Activated effector memory CD4-positive, alpha-beta T cell treated with anti-CD3 and anti-CD28 coated beads, Interleukin-2, amount 50 U/mL, for 16 hours (primary cell): ENCODE results near the gene SIPA1.
A peak's percentile ranks its signal among the peaks of the same experiment; 100 is the strongest.
"Not testable (repeated sequence)": the region's sequence is repeated elsewhere in the genome, so short reads cannot be mapped to it uniquely, and the experiment has no call there.

Experiments
- DNase-seq: peaks from one replicate; pipeline ENCODE4 v3.0.0-alpha.2; 2020

Gene SIPA1

DNA sequence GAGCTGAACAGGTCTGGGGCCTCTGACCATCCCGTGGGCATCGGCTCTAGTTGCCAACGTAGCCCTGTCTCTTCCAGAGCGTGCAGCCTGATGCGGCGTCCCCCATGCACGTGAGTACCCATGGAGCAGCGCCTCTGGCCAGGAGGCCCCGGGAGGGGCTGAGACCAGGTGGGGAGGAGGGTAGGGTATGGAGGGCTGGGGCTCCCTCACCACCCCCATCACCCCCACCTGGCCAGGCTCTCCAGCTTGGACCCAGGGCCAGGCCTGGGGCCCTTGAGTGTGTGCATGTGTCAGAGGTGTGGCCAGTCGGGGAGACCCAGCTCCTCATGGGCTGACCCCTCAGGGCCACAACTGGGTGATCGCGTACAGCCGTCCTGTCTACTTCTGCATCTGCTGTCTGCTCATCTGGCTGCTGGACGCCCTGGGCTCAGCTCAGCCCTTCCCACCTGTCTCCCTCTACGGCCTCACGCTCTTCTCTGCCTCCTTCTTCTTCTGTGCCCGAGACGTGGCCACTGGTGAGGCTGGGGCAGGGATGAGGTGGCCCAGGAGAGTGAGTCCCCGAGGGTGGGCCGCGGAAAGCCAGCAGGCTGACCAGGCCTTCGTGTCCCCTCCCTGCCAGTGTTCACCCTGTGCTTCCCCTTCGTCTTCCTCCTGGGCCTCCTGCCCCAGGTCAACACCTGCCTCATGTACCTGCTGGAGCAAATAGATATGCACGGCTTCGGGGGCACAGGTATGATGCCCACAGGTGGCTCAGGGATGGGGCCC lies 13.9 kb upstream of the SIPA1 start:
- DNase-seq = no peak

DNA sequence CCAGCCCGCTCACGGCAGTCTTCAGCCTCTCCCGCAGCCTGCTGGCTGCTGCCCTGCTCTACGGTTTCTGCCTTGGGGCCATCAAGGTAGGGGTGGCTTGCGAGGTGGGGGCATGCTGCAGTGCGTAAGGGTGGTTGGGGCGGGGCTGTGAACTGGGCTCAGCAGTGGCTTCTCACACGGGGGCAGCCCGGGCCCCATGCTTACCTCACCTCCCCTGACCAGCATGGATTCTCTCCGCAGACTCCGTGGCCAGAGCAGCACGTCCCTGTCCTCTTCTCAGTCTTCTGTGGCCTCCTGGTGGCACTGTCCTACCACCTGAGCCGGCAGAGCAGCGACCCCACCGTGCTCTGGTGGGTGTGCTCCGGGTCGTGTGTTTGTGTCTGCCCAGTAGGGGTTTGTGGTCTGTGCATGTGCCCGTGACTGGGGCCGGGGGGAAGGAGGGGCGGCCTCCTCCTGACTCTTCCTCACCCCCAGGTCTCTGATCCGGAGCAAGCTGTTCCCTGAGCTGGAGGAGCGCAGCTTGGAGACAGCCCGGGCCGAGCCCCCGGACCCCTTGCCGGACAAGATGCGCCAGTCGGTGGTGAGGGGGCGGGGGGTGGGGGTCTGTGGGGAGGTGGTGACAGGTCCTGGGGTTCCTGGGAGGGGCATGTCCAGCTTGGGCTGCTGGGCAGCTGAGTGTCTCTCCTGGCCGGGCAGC lies 12.8 kb upstream of the SIPA1 start:
- no peak for DNase-seq

DNA sequence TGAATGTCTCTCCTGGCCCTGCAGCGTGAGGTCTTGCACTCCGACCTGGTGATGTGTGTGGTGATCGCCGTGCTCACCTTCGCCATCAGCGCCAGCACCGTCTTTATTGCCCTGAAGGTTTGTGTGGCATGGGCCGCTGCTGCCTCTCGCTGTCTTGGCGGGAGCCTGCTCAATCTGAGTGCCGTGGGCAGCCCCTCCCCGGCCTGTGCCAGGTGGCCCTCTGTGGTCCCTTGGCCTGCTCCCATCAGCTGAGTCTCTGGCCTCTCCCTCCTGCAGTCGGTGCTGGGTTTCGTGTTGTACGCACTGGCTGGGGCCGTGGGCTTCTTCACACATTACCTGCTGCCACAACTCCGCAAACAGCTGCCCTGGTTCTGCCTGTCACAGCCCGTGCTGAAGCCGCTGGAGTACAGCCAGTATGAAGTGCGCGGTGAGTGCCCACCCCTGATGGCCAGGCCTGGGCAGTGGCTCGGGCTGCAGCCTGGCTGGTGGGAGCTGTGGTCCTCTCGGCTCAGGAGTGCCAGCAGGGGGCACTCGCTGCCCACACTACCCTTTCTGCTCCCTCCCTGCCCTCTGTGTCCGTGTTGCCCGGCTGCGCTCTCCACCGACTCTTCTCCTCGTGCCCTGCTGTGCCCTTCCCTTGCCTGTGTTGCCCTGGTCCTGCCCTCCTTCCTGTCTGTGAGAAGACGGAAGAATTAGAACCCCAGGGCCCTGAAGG lies 12.1 kb upstream of the SIPA1 start:
- peak; percentile 81 for DNase-seq

DNA sequence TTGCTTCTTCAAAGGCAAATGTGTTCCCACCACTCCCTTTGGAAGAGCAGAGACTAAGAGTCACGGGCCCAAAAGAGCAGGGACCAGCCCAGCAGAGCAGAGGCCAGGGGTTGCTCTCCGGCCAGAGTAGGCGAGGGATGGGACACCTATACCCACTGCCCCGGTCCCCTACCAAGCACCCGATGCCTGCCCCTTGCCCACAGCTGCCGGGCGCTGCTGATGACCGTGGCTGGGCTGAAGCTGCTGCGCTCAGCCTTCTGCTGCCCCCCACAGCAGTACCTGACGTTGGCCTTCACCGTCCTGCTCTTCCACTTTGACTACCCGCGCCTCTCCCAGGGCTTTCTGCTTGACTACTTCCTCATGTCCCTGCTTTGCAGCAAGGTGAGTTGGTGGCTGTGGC lies 10.7 kb upstream of the SIPA1 start:
- no peak for DNase-seq

DNA sequence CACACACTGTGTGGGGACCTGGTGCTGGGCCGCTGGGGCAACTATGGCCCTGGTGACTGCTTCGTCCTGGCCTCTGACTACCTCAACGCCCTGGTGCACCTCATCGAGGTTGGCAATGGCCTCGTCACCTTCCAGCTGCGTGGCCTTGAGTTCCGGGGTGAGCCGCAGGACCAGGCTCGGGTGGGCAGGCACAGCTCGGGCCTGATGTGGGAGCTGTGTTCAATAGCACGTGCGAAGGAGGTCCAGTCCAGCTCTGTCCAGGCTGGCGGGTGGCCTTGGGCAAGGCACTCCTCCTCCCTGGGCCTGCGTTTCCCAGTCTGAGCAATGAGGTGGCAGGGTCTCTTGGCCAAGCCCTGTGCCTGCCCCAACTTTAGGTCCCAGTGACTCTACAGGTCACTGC lies 8.3 kb upstream of the SIPA1 start:
- no peak for DNase-seq

DNA sequence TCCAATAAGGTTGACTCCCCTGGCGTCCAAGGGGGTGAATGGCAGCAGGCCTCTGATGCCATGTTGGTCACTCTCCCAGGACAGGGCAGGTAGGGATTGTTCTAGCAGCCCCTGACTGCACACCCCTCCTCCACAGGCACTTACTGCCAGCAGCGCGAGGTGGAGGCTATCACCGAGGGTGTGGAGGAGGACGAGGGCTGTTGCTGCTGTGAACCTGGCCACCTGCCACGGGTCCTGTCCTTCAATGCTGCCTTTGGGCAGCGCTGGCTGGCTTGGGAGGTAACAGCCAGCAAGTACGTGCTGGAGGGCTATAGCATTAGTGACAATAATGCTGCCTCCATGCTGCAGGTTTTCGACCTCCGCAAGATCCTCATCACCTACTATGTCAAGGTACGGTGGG lies 7.7 kb upstream of the SIPA1 start:
- DNase-seq = no peak

DNA sequence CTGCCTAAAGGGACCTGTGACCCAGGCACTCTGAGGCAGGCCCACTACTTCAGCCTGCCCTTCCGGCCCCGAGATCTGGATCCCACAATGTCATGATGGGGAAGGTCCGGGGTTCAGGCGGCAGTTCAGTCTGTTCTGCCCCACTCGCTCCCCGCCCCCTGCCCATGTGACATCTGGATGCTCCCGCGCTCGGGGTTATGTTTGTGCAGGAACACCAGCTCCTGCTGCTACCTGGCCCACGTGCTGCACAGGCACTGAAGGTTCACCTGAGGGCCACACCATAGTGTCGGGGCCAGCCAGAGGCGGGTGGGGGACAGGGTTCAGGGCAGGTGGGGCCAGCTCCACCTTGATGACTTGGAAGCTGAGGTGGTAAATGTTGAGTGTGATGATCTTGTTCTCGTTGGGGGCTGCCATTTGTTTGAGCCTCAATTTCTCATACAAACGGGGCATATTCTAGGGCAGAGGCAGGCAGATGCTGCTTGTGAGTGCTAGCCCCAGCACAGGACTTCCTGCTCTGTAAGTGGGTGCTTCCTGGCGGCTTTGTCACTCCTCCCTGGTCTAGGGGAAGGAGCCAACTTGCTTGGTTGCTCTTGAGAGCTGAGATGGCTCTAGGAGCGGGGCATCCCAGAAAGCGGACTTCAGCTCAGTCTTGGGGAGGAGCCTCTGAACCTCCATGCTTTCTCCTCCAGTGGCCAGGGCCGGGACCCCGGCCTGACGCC lies 4.4 kb upstream of the SIPA1 start:
- no peak for DNase-seq

DNA sequence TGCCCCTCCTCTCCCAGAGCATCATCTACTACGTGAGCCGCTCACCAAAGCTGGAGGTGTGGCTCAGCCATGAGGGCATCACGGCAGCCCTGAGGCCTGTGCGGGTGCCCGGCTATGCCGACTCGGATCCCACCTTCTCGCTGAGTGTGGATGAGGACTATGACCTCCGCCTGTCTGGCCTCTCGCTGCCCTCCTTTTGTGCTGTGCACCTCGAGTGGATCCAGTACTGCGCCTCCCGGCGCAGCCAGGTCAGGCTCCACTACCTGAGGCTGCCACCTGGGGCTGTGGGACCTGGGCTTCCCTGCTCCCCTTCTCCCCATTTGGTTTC lies 3.8 kb upstream of the SIPA1 start:
- no peak for DNase-seq

DNA sequence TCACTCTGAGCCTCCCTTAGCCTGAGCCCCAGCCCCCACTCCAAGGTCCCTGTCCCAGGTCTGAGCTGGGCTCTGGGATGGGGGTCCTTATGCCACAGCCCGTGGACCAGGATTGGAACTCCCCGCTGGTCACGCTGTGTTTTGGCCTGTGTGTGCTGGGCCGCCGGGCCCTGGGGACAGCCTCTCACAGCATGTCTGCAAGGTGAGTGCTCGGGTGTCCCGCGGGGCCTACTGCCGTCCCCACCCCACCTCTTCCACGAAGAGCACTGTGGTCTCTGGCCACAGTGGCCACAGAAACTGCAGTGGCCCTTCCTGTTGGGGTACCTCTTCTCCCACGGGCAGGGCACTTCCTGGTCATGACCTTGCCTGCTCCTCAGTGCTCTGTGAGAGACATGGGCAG lies 3.5 kb upstream of the SIPA1 start:
- no peak for DNase-seq

DNA sequence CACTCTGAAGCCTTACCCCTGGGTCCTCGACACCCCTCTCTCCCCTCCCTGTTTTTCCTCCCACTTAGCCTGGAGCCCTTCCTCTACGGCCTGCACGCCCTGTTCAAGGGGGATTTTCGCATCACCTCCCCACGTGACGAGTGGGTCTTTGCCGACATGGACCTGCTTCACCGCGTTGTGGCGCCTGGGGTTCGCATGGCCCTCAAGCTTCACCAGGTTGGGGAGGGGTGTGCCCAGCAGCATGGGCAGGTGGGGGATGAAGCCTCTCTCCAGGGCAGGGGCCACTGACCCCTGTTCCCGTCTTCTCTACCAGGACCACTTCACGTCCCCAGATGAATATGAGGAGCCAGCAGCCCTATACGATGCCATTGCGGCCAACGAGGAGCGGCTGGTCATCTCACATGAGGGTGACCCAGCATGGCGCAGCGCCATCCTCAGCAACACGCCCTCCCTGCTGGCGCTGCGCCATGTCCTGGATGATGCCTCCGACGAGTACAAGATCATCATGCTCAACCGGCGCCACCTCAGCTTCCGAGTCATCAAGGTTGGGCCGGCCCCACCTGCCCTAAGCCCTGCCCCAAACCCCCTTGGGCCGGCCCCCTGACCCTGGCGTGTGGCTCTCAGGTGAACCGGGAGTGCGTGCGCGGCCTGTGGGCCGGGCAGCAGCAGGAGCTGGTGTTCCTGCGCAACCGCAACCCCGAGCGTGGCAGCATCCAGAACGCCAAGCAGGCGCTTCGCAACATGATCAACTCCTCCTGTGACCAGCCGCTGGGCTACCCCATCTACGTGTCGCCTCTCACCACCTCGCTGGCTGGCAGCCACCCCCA lies 2.8 kb upstream of the SIPA1 start:
- DNase-seq = no peak

DNA sequence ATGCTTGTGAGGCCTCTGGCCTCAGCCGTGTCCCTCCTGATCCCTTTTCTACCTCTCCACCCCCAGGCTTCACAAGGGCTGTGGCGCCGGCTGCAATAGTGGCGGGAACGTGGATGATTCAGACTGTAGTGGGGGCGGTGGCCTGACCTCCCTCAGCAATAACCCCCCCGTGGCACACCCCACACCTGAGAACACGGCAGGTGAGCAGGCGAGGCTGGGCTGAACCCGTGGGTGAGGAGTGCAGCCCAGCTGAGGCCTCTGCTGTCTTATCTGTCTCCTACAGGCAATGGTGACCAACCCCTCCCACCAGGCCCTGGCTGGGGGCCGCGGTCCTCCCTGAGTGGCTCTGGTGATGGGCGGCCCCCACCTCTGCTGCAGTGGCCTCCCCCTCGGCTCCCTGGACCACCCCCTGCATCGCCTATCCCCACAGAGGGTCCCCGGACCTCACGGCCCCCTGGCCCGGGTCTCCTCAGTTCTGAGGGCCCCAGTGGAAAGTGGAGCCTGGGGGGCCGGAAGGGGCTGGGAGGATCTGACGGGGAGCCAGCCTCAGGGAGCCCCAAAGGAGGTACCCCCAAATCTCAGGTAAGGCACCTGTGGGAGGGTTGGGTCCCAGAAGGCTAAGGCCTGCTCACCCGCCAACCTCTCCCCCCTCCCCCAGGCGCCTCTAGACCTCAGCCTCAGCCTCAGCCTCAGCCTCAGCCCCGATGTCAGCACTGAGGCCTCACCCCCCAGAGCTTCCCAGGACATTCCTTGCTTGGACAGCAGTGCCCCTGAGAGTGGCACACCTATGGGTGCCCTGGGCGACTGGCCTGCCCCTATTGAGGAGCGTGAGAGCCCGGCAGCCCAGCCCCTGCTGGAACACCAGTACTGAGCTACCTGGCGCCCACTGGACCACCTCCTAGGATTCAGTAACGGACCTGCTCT lies 1.5 kb upstream of the SIPA1 start:
- DNase-seq = no peak

DNA sequence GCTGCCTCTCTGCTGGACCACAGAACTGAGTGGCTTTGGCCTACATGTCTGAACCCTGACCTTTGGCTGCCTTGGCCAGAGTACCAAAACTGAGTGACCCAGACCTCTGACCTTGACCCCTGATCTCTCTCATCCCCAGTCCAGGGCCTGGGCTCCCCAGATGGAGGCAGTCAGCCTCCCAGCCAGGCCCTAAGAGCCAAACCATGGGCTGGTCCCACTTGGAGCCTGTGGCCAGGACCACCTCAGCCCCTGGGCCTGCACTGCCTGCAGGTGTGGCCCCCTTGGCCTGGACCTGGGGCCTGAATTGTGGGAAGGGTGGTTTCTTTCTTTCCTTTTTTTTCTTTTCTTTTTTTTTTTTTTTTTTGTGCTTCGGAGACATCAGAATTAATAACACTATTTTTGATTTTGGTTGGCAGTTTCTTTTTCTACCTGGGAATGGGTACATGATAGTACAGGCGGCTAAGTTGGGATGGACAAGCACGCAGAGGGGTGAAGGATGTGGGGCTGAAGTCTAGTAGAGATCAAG lies 806 bp upstream of the SIPA1 start:
- no peak for DNase-seq

DNA sequence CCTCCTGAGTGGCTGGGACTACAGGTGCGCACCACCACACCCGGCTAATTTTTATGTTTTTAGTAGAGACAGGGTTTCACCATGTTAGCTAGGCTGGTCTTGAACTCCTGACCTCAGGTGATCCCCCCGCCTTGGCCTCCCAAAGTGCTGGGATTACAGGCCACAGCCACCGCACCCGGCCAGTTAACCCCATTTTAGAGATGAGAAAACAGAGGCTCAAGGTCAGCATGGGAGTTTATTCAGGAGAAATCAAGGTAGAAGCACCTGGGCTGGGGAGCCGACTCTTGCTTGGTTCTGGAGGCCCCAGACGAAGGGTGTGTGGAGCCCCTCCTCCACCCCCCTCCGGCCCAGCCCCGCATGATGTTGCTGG lies 1.3 kb downstream of the SIPA1 start:
- DNase-seq = not testable (repeated sequence)

DNA sequence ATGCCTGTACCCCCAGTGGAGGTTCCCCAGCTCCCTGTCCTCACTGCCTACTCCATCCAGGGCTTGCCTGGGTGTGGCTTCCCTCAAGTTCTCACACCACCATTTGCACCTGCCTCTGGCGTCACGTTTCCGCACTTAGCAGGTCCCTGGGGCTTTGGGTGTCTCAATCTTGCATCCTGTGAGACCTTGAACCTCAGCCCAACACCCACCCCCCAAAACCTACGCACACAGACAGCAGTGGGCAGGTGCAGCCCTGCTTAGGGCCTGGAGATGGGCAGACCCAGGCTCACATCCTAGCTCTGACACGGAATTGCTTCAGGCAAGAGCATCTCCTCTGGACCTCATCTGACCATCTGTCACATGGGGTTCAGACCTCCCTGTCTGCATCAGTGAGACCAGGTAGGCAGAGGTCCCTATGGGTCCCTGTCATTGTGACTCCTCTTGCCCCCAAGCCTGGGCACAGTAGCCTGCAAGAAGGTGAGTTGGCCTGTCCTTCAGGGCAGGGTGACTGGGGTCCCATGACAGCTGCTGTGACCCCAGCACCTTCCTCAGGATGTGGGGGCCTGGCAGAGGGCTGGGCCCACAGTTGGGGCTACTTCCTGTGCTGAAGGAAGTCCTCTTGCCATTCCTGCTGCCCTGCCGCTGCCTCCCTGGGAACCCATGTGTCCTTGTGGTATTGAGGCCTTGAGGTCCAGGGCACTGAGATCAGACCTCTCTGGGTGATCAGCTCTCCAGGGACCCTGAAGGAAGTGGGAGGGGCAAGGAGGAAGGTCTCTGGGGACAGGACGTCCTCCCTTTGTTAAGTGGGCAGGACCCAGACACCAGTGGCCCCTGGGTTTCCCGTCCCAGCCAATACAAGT lies 2.0 kb downstream of the SIPA1 start:
- DNase-seq = peak; percentile 84

DNA sequence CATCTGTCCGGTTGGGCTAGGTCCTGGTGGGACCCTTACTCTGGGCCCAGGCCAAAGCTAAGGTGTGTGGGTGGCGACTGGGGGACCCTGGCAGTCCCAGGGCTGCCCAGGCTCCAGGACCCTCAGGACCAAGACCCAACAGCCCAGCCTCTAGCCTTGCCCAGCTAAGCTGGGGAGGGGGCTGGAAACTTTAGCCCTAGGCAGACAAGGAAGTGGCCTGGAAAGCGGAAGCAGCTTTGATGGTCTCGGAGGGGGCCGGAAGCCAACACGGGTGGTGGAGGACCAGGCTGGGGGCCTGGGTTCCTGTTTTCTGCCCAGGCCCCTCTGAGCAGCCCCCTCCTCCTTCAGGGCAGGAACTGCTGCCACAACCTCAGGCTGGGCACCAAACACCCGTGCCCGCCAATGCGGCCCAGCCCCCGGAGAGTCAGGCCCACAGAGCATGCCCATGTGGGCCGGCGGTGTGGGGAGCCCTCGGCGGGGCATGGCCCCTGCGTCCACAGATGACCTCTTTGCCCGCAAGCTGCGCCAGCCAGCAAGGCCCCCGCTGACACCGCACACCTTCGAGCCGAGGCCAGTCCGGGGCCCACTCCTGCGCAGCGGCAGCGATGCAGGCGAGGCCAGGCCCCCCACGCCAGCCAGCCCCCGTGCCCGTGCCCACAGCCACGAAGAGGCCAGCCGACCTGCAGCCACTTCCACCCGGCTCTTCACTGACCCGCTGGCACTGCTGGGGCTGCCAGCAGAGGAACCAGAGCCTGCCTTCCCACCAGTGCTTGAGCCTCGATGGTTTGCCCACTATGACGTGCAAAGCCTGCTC lies 2.8 kb downstream of the SIPA1 start:
- peak; percentile 79 for DNase-seq

DNA sequence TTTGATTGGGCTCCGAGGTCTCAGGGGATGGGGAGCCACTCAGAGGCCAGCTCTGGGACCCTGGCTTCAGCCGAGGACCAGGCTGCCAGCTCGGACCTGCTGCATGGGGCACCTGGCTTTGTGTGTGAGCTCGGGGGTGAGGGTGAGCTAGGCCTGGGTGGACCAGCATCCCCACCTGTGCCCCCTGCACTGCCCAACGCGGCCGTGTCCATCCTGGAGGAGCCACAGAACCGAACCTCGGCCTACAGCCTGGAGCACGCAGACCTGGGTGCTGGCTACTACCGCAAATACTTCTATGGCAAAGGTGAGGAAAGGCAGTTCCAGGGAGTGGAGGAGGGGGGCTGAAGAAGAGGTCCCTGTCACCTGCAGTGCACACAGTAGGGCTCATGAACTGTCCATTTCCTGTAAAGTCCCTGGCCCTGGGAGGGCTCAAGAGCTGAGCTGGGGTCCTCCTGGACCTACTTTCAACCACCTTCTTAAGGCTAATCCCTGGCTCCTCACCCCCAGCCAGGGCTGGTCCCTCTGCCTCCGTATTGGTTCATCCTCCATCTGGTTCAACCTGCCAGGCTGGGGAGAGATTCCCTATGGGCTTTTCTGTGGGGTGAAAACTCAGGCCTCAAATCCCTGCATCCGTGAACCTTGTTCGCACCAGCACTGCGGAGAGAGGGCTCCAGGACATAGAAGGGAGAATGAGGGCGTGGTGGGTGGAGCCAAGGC lies 3.6 kb downstream of the SIPA1 start:
- DNase-seq = no peak

DNA sequence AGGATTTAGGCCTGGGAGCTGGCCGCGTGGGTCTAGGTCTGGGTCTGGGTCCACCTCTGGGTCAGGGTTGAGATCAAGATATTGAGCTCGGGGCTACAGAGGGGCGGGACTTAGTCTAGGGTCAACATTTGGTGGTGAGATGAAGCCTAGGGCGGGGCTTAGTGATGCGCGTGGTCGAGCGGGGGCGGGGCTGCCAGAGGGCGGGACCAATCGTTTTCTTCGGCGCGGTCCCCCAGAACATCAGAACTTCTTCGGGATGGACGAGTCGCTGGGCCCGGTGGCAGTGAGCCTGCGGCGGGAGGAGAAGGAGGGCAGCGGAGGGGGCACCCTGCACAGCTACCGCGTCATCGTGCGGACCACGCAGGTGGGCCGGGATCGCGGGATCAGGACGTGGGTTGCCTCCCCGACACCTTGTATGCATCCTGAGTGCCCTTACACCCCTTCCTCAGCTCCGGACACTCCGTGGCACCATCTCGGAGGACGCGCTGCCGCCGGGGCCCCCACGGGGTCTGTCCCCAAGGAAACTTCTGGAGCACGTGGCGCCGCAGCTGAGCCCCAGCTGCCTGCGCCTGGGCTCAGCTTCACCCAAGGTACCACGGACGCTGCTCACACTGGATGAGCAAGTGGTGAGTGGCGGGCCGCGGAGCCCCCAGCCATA lies 4.2 kb downstream of the SIPA1 start:
- no peak for DNase-seq

DNA sequence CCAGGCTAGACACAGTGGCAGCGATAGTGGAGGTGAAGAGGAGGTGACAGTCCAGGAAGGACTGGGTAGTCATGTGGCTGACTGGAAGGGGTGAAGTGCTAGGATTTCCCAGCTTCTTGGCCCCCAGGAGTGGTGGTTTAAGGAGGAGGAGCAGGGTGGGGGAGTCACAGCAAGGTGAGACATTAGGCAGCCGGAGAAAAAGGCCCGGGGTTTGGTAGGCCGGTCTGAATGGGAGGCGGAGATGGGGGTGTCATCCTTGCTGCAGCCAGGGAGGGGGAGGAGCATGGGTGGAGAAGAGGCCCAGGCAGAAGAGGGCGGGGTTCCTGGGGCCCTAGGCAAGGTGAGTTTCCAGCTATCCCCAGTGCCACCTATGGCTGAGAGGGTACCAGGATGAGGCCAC lies 6.1 kb downstream of the SIPA1 start:
- DNase-seq = no peak
